Esophagus mucosa (tissue), 1 donor: ENCODE measurements around the gene ADA. TPM values are rescaled to one million over a fixed set of nuclear protein-coding genes. Genes with fewer than 3 reads are reported as not detected.
A peak's percentile ranks its signal among the peaks of the same experiment; 100 is the strongest.

Experiments used
- ATAC-seq: fragments of 200-7000 bp; cut with Tn5 transposase; one replicate; pipeline ENCODE4 v1.9.1; 2020
- total RNA-seq: library from RNA; stranded (reverse); gene quantifications from one replicate; pipeline ENCODE4 v1.2.4, GENCODE V29; 2023
- donor health status: DM: yes; HTN: yes; CAD: no.

ADA gene
- total RNA-seq, 1 donor from 2014 or later, result 21.8 TPM

DNA sequence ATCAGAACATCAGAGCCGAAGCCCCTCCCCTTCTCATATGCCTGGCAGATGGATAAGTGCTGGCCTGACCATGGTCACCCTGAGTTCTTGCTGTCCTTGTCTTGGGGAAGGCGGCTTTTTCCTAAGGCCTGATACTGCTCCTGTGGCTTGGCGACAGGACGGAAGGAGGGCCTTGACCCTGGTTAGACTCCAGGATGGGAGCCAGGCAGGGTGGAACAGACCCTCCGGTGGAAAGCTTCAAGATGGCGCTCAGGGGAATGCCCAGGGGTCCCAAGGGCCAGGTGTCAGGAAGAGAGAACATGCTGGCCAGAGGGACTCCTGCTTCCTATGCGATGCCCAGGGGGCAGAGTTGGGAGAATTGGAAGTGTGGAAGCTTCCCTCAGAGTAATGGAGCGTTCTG, 29.6 kb downstream of the ADA start:
- ATAC-seq, result no peak

- ATAC-seq, result no peak
Observed at GRCh38 chr20:44621325-44621724, 30.2 kb downstream of the ADA start.

- no peak for ATAC-seq
Observed at GRCh38 chr20:44620030-44620429, 31.5 kb downstream of the ADA start.

- ATAC-seq, result no peak
Observed at GRCh38 chr20:44619294-44619693, 32.2 kb downstream of the ADA start.

DNA sequence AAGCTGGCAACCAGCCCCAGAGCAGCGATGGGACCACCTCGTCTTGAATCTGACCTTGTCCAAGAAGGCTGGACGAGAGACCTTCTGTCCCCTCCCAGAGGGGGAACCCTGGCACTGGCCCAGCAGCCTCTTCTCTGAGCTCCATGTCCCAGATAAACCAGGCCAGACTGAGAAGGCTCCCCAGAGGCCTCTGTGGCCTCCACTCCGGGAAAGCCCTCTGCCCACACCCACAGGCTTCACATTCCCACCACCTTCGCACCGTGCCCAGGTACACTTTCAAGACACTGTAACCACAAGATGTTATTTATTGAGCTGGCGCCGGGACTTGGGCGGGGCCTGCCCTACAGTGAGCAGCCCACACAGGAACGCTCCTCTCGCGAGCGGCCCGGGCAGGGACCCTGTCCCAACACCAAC, 33.2 kb downstream of the ADA start:
- no peak for ATAC-seq

- ATAC-seq, result peak; percentile 21
Observed at GRCh38 chr20:44616604-44616964, 34.9 kb downstream of the ADA start.

DNA sequence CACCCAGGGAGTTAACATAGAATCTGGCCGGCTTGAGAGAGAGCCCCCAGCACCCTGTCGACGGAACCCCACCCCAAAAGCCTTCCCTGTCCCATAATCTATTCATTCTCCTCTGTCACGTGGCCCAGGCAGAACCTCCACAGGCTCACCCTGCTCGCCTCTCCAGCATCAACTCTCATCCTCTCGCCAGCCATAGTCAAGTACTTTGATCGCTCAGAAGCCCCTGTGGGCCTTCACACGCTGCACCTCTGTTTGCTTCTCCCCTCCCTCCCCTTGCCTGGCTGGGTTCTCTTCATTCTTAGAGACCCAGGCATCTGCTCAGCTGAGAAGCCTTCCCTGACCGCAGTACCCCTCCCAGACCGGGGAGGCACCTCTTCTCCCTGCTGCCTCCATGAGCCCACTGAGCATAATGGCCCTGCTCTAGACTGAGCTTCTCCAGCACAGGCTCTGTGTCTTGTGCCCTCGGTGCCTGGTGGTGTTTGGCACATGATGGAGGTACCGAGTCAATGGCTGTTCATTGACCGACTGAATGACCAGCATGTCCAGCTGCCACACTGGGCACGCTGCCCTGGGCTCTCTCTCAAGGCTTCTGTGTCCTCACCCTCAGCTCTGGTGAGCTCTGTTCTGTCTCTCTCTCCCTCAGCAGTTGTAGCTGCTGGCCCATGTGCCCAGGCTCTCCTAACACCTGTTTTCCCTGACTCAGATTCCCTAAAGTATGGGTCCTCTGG, 35.5 kb downstream of the ADA start:
- no peak for ATAC-seq

GRCh38 chr20:44615169-44615791, 36.2 kb downstream of the ADA start:
- ATAC-seq, result peak; percentile 15

- no peak for ATAC-seq
Observed at GRCh38 chr20:44614525-44614924, 37.0 kb downstream of the ADA start.

DNA sequence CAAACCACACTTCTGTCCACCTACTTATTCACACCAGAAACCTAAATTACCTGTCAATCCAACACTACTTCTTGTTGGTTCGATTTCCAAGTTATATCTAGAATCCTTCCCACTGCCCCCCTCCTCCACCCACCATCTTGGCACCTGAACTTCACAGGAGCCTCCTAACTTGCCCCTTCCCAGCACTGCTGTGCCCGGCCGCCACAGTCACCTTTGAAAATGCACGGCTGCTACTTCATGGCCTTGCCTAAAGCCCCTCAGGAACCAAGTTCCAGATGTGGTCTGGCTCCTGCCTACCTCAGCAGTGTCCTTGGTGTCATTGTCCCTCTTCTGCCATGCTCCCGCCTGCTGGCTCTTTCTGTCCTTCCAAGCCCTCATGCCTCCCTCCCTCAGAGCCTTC, 37.9 kb downstream of the ADA start:
- ATAC-seq, result no peak

- ATAC-seq, result peak; percentile 53
Observed at GRCh38 chr20:44610313-44610962, 41.1 kb downstream of the ADA start.

DNA sequence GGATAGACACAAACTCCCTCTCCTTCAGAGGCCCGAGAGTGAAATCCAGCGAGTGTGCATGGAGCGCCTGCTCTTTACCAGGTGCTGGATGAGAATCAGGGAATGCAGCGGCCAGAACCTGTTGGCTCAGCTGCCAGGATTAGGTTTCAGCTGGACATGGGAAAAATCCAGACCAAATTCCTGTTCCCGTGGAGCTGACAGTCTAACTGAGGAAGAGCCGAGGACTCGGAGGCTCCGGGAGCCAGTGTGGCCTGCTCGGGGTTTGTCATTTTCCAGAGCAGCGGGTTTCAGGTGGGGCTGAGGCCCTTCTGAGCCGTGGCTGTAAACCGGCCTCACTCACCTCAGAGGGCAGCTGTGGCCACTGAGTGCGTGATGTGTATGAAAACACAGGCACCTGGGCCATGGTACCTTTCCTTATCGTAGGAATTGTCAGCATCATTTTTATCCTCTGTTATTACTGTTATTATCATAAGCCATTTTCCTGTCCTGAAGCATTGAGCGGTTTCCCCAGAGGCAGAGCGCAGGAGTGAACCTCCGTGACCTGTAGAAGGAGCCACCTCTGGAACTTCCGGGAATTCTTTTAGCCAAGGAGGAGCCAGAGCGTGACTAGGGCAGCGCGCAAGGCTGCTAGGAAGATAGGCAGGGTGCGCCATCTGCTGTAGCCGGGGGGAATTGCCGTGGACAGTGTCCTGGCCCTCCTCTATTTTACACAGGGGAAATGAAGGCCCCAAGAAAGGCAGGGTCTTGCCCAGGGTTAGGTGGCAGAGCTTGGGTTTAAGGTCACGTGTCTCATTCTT, 41.8 kb downstream of the ADA start:
- ATAC-seq, result peak; percentile 98

DNA sequence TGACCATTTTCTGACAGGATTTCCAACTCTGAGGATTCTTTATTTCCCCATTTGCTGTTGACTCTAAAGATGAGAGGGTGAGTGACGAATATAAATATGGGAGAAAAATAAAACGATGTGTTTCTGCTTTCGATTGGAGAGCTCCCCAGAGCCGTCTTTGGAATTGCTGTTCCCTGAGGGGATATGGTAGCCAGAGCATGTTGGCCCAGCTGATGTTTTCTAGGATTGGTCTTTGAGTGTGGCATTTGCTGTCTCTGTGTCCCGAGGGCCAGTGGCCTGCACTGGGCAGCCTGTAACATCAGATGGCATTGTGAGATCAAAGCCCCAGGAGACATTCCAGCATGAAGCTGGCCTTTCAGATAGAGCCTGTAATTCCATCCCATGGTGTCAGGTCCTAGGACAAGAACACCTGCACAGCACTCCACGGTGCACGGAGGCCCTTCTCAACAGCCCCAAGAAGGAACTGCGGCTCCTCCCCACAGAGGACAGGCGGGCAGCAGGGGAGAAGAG, 42.4 kb downstream of the ADA start:
- no peak for ATAC-seq

GRCh38 chr20:44606725-44607441, 44.6 kb downstream of the ADA start:
- no peak for ATAC-seq

DNA sequence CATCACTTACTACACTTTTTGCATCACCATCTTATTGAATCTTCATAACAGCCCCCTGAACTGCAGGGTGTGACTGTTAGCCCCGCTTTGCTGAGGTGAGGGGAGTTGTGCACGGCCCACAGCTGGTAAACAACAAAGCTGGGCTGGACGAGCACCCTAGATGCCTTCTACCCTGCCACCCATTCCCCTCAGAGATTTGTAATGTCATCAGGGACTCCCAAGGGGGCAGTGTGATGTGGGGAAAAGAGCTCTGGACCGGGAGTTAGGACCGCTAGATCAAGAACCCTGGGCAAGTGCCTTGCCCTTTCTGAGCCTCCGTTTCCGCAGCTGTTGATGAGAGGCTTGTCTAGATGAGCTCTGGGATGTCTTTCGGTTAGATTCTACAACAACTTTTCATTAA, 48.2 kb downstream of the ADA start:
- no peak for ATAC-seq

GRCh38 chr20:44601801-44602204, 49.7 kb downstream of the ADA start:
- ATAC-seq, result peak; percentile 29

GRCh38 chr20:44601236-44601671, 50.2 kb downstream of the ADA start:
- ATAC-seq, result no peak

- ATAC-seq, result no peak
Observed at GRCh38 chr20:44600758-44601201, 50.7 kb downstream of the ADA start.

DNA sequence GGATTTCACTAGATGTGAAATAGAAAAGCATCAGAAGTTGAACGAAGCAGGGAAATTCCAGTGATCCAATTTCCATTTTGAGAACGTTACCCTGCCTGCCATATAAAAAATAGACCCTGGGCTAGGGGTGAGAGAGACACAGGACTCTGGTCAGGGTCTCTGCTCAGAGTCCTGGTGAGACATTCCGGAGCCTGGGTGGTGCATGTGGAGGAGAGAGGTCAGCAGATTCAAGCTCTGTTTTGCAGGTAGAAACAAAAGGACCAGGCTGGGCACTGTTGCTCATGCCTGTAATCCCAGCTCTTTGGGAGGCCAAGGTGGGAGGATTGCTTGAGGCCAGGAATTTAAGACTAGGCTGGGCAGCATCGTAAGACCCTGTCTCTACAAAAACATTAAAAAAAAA, 51.2 kb downstream of the ADA start:
- no peak for ATAC-seq

DNA sequence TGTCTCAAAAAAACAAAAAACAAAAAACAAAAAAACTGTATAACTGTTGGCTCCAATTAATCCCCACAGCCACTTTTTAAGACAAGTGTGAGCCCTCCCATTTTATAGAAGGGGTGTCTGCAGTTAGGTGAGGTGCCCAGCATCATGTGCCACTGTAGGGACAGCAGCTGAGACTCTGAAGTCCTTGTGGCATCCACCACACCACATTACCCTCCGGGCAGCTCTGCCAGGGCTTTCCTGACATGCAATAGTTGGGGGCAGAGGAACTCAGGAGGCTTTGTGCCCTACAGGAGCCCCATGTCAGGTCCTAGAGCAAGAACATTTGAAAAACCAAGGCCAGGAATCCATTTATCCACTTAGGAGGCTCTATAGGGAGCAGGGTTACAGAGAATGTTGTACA, 51.8 kb downstream of the ADA start:
- ATAC-seq, result no peak

DNA sequence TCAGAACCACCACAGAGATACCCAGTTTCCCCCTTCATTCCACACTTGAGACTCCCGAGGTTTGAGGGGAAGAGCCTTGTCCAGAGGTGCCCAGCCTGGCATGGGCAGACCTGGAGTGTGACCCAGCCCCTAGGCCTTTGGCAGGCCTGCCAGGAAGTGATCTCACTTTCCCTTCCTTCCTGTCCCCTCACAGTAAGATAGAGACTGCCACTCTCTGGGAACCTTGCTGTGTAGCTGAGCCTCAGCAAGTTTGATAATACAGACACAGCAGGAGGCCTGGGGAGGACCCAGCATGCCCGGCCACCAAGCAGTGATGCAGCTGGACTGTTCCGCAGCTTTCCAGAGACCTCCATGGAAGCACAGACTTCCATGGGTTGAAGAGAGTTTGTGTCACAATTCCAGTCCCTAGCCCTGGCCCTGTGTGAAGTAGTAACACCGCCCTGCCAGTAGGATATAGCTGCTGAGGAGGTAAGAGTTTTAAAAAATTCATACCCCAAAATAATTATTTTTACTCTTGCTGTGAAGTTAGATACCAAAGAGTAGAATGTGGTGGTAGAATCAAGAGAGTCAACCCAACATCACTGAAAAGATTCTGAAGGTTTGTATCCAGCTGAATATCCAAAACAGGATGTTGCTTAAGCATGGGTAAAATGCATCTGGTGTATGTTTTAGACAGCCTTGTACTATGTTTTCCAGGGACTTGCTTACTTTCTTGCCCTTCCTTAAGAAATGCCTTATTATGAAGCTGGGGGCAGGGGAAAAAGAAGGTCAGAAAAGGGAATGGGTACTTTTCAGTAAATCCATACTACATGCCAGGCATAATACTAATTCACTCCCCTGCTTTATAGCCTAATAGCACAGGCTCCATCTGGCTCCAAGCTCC, 52.8 kb downstream of the ADA start:
- peak; percentile 61 for ATAC-seq
